Osteocyte (in vitro differentiated cells): ENCODE data around the gene GAMT. TPM values are rescaled to one million over a fixed set of nuclear protein-coding genes. Genes with fewer than 3 reads are reported as not detected.

Source experiments
- DNase-seq: peaks from one replicate; pipeline ENCODE4 v3.0.0; 2021; ENCODE audit warnings: mixed read lengths; ENCODE audit not compliant: unreplicated experiment; ENCODE audit errors: extremely low spot score
- H3K27ac Mint-ChIP-seq: one replicate; pipeline ENCODE4 v1.8.0; 2021; ENCODE audit warnings: mild to moderate bottlenecking, mixed read lengths; ENCODE audit not compliant: unreplicated experiment
- H3K27me3 Mint-ChIP-seq: one replicate; pipeline ENCODE4 v1.8.0; 2021; ENCODE audit warnings: mixed read lengths; ENCODE audit not compliant: unreplicated experiment
- H3K36me3 Mint-ChIP-seq: one replicate; pipeline ENCODE4 v1.8.0; 2021; ENCODE audit warnings: mixed read lengths; ENCODE audit not compliant: unreplicated experiment
- H3K4me1 Mint-ChIP-seq: one replicate; pipeline ENCODE4 v1.8.0; 2021; ENCODE audit warnings: mixed read lengths; ENCODE audit not compliant: unreplicated experiment
- H3K4me3 Mint-ChIP-seq: one replicate; pipeline ENCODE4 v1.8.0; 2021; ENCODE audit warnings: mild to moderate bottlenecking, moderate library complexity, mixed read lengths; ENCODE audit not compliant: unreplicated experiment
- H3K9me3 Mint-ChIP-seq: one replicate; pipeline ENCODE4 v1.8.0; 2021; ENCODE audit warnings: mixed read lengths; ENCODE audit not compliant: unreplicated experiment
- total RNA-seq: library from RNA; stranded (reverse); gene quantifications from 2 replicates; pipeline ENCODE4 v1.2.1, GENCODE V29; 2021
- TF ChIP-seq, protein P1 (sequence below): fragments of 200-600 bp; sonication (generic); IDR thresholded peaks from 2 replicates; pipeline ENCODE4 v1.5.0; 2021; ENCODE audit warnings: antibody characterized with exemption, mild to moderate bottlenecking, moderate library complexity

Gene GAMT
- total RNA-seq, 1 donor from 2014 or later: 35.3 TPM

DNA sequence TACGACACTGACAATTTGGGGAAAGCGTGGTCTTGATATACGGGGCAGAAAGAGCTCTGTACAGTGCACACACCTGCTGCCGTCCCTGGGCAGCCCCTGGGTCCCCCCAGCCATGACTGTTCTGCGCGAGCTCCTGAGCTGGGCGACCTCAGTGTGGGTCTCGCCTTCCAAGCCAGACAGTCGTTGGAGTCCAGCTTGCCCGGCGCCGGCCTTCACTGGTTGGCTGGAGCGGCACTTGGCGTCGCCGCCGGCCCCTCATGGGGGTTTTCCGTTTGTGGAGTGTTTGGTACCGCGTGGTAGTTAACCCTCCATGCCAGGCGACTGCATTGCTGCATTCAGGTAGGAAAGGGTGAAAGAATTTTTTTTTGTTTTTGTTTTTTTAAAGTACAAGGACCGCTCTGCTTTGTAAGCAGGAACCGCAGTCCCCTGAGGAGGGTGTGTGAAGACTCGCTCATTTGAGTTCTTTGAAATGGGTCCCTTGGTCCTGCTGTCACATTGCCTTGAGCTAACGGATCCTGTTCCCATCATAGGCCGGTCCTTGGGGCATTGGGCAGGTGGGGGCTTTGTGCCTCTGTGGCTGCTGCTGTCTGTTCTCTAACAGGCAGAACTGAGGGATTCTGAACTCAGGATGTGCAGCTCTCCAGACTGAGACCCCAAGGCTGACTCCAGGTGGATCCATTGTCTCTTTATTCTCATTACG, 26.0 kb upstream of the GAMT start:
- Mint-ChIP-seq H3K9me3 (no peaks in the 10 kb centered on the region), H3K27ac (no peak overlapping the region), H3K27me3 (no peaks in the 10 kb centered on the region), H3K4me1 (no peaks in the 10 kb centered on the region), H3K36me3 (peaks cover 17% of the 10 kb centered on the region), H3K4me3 (no peak overlapping the region)
- DNase-seq: no peak
- TF ChIP-seq, protein P1, sequence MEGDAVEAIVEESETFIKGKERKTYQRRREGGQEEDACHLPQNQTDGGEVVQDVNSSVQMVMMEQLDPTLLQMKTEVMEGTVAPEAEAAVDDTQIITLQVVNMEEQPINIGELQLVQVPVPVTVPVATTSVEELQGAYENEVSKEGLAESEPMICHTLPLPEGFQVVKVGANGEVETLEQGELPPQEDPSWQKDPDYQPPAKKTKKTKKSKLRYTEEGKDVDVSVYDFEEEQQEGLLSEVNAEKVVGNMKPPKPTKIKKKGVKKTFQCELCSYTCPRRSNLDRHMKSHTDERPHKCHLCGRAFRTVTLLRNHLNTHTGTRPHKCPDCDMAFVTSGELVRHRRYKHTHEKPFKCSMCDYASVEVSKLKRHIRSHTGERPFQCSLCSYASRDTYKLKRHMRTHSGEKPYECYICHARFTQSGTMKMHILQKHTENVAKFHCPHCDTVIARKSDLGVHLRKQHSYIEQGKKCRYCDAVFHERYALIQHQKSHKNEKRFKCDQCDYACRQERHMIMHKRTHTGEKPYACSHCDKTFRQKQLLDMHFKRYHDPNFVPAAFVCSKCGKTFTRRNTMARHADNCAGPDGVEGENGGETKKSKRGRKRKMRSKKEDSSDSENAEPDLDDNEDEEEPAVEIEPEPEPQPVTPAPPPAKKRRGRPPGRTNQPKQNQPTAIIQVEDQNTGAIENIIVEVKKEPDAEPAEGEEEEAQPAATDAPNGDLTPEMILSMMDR: no peak

DNA sequence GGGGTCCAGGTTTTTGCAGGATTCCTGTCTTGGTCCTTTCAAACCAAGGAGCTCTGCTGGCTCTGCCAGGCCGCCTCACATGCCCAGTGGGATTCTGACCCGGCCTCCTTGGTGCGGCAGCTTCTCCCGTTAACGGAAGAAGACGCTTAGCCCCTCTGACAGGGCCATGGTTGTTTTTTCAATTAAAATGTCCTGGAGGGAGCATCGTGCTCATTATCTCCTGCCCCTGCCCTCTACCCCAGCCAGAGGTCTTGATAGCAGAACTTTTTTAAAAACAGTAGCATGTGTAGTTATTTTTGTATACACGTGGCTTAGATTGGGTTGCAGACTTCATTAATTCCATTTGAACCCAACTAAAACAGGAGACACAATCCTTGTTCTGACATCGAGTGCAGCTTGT, 25.4 kb upstream of the GAMT start:
- Mint-ChIP-seq H3K36me3 (peaks cover 17% of the 10 kb centered on the region), H3K9me3 (no peaks in the 10 kb centered on the region), H3K4me1 (no peaks in the 10 kb centered on the region), H3K27ac (no peak overlapping the region), H3K4me3 (no peak overlapping the region), H3K27me3 (no peaks in the 10 kb centered on the region)
- no peak for DNase-seq
- TF ChIP-seq, protein P1: no peak

DNA sequence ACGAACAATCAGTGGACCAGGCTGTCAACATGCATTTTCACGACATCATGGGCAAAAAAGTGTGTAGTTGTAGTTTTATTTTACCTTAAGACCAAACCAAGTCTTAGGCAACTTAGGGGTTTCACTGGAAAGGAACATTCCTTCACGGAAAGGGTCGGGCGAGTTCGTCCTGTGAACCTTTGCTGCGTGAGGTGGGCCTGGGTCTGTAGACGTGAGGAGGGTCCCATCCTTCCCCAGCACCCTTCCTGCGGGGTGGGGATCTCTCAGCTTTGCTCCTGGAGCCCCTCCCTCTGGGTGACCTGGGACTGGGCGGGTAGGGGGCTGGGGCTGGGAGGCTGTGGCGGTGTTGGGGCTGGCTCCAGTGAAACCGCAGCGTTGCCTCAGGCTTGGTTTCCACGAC, 24.6 kb upstream of the GAMT start:
- TF ChIP-seq, protein P1: no peak
- H3K9me3 Mint-ChIP-seq: no peaks in the 10 kb centered on the region
- no peak for DNase-seq
- H3K36me3 Mint-ChIP-seq: peaks cover 18% of the 10 kb centered on the region
- H3K4me1 Mint-ChIP-seq: no peaks in the 10 kb centered on the region
- H3K27me3 Mint-ChIP-seq: no peaks in the 10 kb centered on the region
- H3K27ac Mint-ChIP-seq: no peak overlapping the region
- H3K4me3 Mint-ChIP-seq: no peak overlapping the region

DNA sequence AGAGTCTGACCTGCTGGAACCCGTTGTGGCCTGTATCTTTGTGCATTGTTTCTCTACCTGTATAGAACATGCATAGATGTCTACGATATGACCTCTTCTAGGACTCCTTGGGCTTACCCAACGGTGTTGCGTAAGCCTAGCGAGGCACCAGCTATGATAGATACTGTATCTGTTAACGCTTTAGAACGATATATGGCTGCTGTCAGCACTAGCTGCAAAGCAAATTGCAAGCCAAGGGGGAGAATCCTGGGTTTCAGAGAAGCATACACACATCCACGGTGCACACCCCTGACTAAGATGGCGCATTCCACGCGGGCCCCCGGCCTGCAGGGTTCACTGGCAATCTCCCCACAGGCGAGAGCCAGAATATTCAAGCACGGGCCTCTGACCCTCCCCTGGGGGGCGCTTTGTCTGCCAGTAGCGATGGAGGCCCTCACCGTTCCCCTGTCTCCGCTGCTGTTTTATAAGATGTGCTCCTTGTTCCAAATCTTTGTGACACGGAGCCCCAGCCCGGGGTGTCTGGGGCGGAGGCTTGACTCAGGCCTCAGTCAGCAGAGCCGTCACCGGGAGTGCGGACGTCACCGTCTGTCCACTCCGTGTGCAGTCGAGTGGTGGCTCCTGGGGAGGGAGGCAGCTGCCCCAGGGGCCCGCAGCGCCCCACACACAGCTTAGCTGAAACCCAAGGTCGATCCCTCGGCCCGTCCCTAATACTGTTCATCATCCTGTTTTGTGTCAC, 23.9 kb upstream of the GAMT start:
- TF ChIP-seq, protein P1: no peak
- no peak for DNase-seq
- no peak overlapping the region for H3K27ac Mint-ChIP-seq
- H3K9me3 Mint-ChIP-seq: no peaks in the 10 kb centered on the region
- no peaks in the 10 kb centered on the region for H3K4me1 Mint-ChIP-seq
- peaks cover 22% of the 10 kb centered on the region for H3K36me3 Mint-ChIP-seq
- H3K4me3 Mint-ChIP-seq: no peak overlapping the region
- no peaks in the 10 kb centered on the region for H3K27me3 Mint-ChIP-seq

DNA sequence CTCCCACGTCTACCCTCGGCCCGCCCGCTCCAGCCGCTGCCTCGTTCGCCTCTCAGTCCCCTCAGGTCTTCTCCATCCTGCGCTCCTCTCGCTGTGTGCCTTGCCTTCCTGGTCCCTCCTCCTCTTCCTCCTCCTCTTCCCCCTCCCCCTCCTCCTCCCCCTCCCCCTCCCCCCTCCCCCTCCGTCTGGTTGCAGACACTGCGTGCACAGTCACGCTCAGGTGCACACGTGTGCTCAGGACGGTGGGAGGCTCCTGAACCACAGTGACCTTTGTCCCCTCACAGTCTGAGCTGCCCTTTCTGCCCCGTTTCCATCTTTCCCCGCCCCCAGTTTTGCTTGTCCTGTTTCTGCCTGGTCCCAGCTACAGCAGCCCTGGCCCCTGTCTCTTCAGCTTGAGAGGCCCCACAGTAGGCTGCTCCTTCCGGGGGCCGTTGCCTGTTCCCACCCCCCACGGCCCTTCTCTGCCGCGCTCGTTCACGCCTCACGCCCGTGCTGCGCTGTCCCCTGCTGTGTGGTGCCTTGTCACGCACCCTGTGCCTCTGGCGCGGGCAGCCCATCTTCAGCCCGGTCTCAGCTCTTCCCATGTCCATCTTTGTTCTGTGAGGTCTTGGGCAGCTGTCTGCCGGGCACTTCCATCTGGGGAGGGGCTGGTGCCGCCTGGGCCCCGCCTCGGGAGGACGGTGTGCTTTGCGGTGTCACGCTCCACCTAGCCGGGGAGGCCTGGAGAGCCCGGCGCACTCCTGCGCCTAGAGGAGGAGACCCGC, 23.0 kb upstream of the GAMT start:
- Mint-ChIP-seq H3K4me3 (no peak overlapping the region), H3K27me3 (no peaks in the 10 kb centered on the region), H3K27ac (no peak overlapping the region), H3K9me3 (no peaks in the 10 kb centered on the region), H3K4me1 (no peaks in the 10 kb centered on the region), H3K36me3 (peaks cover 23% of the 10 kb centered on the region)
- TF ChIP-seq, protein P1: no peak
- no peak for DNase-seq
